ENCODE data around the gene GORASP2. TPM values are rescaled to one million over a fixed set of nuclear protein-coding genes. Genes with fewer than 3 reads are reported as not detected.

Gene GORASP2
- total RNA-seq, 4 donors from 2014 or later = 45.8 to 66.1 (median 56.5) TPM

DNA sequence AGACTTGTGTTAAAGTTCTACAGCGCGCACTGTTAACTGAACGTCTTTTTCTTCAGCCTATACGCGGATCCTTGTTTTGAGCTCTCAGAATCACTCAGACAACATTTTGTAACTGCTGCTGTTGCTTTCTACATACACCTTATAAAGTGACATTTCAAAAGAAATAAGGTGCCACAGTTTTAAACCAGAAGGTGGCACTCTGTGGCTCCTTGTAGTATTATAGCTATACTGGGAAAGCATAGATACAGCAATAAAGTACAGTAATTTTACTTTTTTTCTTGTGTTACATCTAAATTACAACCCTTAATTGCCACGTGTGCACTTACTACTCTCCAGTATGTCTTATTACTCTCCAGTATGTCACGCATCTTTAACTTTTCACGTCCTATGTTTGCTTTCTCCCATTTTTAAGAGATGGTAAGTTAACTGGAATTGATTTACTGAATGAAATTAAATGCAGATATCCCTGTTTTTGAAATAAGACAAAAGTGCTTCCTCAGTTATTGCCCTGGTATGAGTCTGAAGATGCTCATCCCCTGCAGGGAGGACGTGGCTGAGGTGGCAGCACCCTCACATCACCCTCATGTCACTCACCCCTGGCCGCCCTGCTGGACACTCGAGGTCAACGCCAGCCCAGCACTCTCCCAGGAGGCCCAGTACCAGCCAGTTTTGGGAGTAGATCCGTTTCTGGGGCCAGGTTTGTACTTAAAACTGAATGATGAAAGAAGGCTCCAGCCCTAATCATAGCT is 37.8 kb downstream of the GORASP2 start:
- Histone ChIP-seq H3K27ac (no peak overlapping the region), H3K36me3 (peaks cover 8 to 74% (median 22%) of the 10 kb centered on the region in 3 donors), H3K9me3 (no peaks in the 10 kb centered on the region), H3K4me3 (no peak overlapping the region), H3K4me1 (peaks cover 0 to 18% (median 0%) of the 10 kb centered on the region in 3 donors), H3K27me3 (no peaks in the 10 kb centered on the region)
- TF ChIP-seq POLR2A (IDR thresholded peaks at IDR 0.05) = no peak
- TF ChIP-seq, protein P1, sequence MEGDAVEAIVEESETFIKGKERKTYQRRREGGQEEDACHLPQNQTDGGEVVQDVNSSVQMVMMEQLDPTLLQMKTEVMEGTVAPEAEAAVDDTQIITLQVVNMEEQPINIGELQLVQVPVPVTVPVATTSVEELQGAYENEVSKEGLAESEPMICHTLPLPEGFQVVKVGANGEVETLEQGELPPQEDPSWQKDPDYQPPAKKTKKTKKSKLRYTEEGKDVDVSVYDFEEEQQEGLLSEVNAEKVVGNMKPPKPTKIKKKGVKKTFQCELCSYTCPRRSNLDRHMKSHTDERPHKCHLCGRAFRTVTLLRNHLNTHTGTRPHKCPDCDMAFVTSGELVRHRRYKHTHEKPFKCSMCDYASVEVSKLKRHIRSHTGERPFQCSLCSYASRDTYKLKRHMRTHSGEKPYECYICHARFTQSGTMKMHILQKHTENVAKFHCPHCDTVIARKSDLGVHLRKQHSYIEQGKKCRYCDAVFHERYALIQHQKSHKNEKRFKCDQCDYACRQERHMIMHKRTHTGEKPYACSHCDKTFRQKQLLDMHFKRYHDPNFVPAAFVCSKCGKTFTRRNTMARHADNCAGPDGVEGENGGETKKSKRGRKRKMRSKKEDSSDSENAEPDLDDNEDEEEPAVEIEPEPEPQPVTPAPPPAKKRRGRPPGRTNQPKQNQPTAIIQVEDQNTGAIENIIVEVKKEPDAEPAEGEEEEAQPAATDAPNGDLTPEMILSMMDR (IDR thresholded peaks at IDR 0.05) = no peak
- no peak for DNase-seq
- intact Hi-C loops (cut with DNase I) = no loop called here
- WGBS, 2 donors = 85 to 87% methylated on average over 13 of the region's 13 CpGs

DNA sequence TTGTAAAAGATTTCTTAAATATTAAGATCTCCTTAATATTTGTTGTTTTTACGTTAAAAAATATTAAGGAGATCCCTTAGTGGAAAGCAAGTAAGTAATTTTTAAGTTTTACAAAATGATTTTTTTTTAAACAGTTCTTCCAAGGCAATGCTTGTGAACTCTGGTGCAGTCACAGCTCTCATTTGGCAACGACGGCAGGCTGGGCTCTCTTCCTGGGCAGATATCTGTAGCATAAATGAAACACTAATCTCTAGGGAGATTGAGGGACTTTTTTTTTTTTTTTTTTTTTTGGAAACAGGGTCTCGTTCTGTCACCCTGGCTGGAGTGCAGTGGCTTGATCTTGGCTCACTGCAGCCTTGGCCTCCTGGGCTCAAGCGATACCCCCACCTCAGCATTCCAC is 38.5 kb downstream of the GORASP2 start:
- no peak overlapping the region for H3K4me3 ChIP-seq
- peaks cover 8 to 67% (median 16%) of the 10 kb centered on the region in 3 donors for H3K36me3 ChIP-seq
- H3K9me3 ChIP-seq = no peaks in the 10 kb centered on the region
- no peaks in the 10 kb centered on the region for H3K27me3 ChIP-seq
- DNase-seq = no peak
- H3K4me1 ChIP-seq = peaks cover 0 to 21% (median 0%) of the 10 kb centered on the region in 3 donors
- TF ChIP-seq POLR2A (IDR thresholded peaks at IDR 0.05) = no peak
- TF ChIP-seq, protein P1 (IDR thresholded peaks at IDR 0.05) = no peak
- no peak overlapping the region for H3K27ac ChIP-seq
- WGBS, 2 donors = 84 to 88% methylated on average over 4 to 5 of the region's 5 CpGs
- intact Hi-C loops (cut with DNase I) = no loop called here

DNA sequence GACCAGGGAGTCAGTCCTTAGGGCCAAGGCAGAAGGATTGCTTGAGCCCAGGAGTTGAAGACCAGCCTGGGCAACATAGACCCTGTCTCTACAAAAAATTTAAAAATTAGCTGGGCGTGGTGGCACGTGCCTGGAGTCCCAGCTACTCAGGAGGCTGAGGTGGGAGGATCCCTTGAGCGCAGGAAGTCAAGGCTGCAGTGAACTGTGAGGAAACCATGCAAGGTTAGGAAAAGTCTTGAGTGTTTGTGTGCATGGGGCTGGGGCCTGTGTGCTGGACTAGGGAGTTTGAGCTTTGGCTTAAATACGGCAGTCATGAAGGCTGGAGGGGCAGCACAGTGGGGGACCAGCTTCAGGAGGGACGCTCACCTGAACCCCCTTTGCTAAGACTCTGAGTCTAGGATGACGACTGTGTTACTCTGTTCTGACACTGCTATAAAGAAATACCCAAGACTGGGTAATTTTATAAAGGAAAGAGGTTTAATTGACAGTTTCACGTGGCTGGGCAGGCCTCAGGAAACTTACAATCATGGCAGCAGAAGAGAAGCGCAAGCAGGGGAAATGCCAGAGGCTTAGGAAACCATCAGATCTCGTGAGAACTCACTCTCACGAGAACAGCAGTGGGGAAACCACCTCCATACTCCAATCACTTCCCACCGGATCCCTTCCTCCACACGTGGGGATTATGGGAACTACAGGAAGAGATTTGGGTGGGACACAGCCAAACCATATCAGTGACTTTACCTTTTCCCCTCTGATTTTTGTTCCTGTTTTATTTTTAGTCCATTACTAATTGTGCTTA is 39.4 kb downstream of the GORASP2 start:
- Histone ChIP-seq H3K27ac (no peak overlapping the region), H3K4me1 (peaks cover 0 to 29% (median 4%) of the 10 kb centered on the region in 3 donors), H3K9me3 (no peaks in the 10 kb centered on the region), H3K4me3 (no peak overlapping the region), H3K36me3 (peaks cover 8 to 58% (median 8%) of the 10 kb centered on the region in 3 donors), H3K27me3 (no peaks in the 10 kb centered on the region)
- intact Hi-C loops (cut with DNase I) = no loop called here
- no peak for DNase-seq
- TF ChIP-seq, protein P1 (IDR thresholded peaks at IDR 0.05) = no peak
- TF ChIP-seq POLR2A (IDR thresholded peaks at IDR 0.05) = no peak
- 80 to 85% methylated on average over 12 of the region's 12 CpGs for WGBS, 2 donors

DNA sequence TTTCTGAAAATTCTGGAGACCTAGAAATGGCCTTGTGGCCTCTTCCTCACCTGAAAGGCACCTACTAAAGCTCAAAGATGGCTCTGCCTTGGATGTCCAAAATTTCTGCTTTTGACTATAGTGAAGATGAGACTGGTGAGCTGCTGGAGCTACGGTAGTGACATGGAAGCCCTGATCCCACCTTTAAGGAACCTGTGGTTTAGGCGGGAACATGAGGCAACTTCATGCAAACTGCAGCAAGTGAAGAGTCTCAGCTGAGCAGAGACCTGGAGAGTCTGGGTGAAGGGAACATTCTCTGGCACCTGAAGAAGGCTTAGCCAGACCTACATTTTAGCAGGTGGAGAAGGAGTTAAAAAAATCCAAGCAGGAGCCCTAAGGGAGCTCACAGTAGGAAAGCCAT is 40.0 kb downstream of the GORASP2 start:
- Histone ChIP-seq H3K36me3 (peaks cover 4 to 52% (median 4%) of the 10 kb centered on the region in 3 donors), H3K9me3 (no peaks in the 10 kb centered on the region), H3K4me1 (peaks cover 0 to 34% (median 4%) of the 10 kb centered on the region in 3 donors), H3K4me3 (no peak overlapping the region), H3K27ac (no peak overlapping the region), H3K27me3 (no peaks in the 10 kb centered on the region)
- TF ChIP-seq POLR2A (IDR thresholded peaks at IDR 0.05) = no peak
- TF ChIP-seq, protein P1 (IDR thresholded peaks at IDR 0.05) = no peak
- DNase-seq = no peak
- intact Hi-C loops (cut with DNase I) = no loop called here
- WGBS, 2 donors = 60 to 65% methylated on average over 2 of the region's 2 CpGs
